Panc1 (cell line): Measurements from ENCODE around the gene BCO1. TPM values are rescaled to one million over a fixed set of nuclear protein-coding genes. Genes with fewer than 3 reads are reported as not detected.

ENCODE experiments used
- ATAC-seq: fragments of 200-7000 bp; cut with Tn5 transposase; 2 replicates; pipeline ENCODE4 v1.9.1; 2020; ENCODE audit warnings: mild to moderate bottlenecking, moderate library complexity
- BruUV-seq: library from RNA; stranded (reverse); fragments of 400-500 nt; replicated peaks from 2 replicates; lab custom pipeline; 2021; lab: Mats Ljungman, UMichigan
- CTCF ChIA-PET: fragments of 300-600 bp; sonication (Branson Sonifier 250); formaldehyde crosslinking; loops from one replicate; lab custom pipeline; 2022; ENCODE audit warnings: antibody characterized with exemption; lab: Charles Lee
- POLR2A ChIA-PET: fragments of 300-600 bp; sonication (Branson Sonifier 250); formaldehyde crosslinking; loops from one replicate; lab custom pipeline; 2022; ENCODE audit warnings: antibody characterized with exemption; lab: Charles Lee
- DNase-seq: peaks from one replicate; pipeline ENCODE4 v3.0.0-alpha.2; 2010; ENCODE audit warnings: low read depth, low spot score
- H3K27ac ChIP-seq: 2 replicates; pipeline ENCODE4 v1.5.1; 2011; ENCODE audit warnings: mild to moderate bottlenecking, low read length, inconsistent platforms
- H3K27me3 ChIP-seq: fragments of 200-500 bp; sonication (Bioruptor generic); 2 replicates; pipeline ENCODE4 v1.6.0; 2014; ENCODE audit warnings: low read length, inconsistent platforms; ENCODE audit not compliant: control insufficient read depth, insufficient read depth
- H3K36me3 ChIP-seq: fragments of 200-500 bp; sonication (Bioruptor generic); 2 replicates; pipeline ENCODE4 v1.5.1; 2014; ENCODE audit warnings: inconsistent platforms, mild to moderate bottlenecking, low read length, moderate library complexity; ENCODE audit not compliant: control insufficient read depth, insufficient read depth
- H3K4me1 ChIP-seq: 2 replicates; pipeline ENCODE4 v1.5.1; 2011; ENCODE audit warnings: inconsistent platforms, mild to moderate bottlenecking, low read length, moderate library complexity; ENCODE audit not compliant: control insufficient read depth, insufficient read depth
- H3K4me3 ChIP-seq, 2 experiments: 2 replicates each; pipeline ENCODE4 v1.5.1; 2011 to 2012; ENCODE audit warnings: low read depth in 2 of 2, low read length in 2 of 2, mild to moderate bottlenecking in 2 of 2, inconsistent platforms in 1 of 2, moderate library complexity in 1 of 2
- H3K9me3 ChIP-seq: fragments of 200-500 bp; sonication (Bioruptor generic); 2 replicates; pipeline ENCODE4 v1.5.1; 2014; ENCODE audit warnings: low read depth, mild to moderate bottlenecking, inconsistent platforms, low read length, moderate library complexity; ENCODE audit not compliant: control insufficient read depth, insufficient read depth
- POLR2AphosphoS5 ChIP-seq: IDR thresholded peaks from 2 replicates; pipeline ENCODE4 v1.6.1; 2012; ENCODE audit warnings: mild to moderate bottlenecking, low read depth, low read length, moderate library complexity
- SIN3A ChIP-seq: IDR thresholded peaks from 2 replicates; pipeline ENCODE4 v1.6.1; 2012; ENCODE audit warnings: low read depth, mild to moderate bottlenecking, low read length, moderate library complexity, borderline replicate concordance; ENCODE audit not compliant: insufficient read depth
- TCF7L2 ChIP-seq: IDR thresholded peaks from 2 replicates; pipeline ENCODE4 v1.6.1; 2011; ENCODE audit warnings: mild to moderate bottlenecking, low read depth, low read length, inconsistent platforms
- in situ Hi-C: cut with HindIII; loops from 2 replicates; pipeline ENCODE4 v1.10.0; 2016; ENCODE audit warnings: low sequenced_read_pairs, low pct_unique_long_range_greater_than_20kb
- intact Hi-C: fragments of 100-400 bp; cut with micrococcal nuclease; formaldehyde crosslinking; loops from one replicate; pipeline ENCODE4 v1.10.0; 2022; ENCODE audit not compliant: unreplicated experiment
- total RNA-seq: library from RNA; stranded (reverse); gene quantifications from one replicate; pipeline ENCODE4 v1.2.1, GENCODE V29; 2021; ENCODE audit not compliant: unreplicated experiment
- TF ChIP-seq, protein P1 (sequence below), 2 experiments: IDR thresholded peaks; 2 replicates each; pipeline ENCODE4 v1.6.1; 2011 to 2012; ENCODE audit warnings: low read depth in 2 of 2, control low read depth in 1 of 2, low read length in 1 of 2, mild to moderate bottlenecking in 1 of 2, moderate library complexity in 1 of 2; ENCODE audit not compliant: insufficient read depth in 1 of 2
- TF ChIP-seq, protein P2 (sequence below): fragments of 450-650 bp; IDR thresholded peaks from 2 replicates; pipeline ENCODE4 v1.5.1; 2017; ENCODE audit warnings: mild to moderate bottlenecking

The BCO1 gene
- total RNA-seq, 1 experiment from 2014 or later: not detected

DNA sequence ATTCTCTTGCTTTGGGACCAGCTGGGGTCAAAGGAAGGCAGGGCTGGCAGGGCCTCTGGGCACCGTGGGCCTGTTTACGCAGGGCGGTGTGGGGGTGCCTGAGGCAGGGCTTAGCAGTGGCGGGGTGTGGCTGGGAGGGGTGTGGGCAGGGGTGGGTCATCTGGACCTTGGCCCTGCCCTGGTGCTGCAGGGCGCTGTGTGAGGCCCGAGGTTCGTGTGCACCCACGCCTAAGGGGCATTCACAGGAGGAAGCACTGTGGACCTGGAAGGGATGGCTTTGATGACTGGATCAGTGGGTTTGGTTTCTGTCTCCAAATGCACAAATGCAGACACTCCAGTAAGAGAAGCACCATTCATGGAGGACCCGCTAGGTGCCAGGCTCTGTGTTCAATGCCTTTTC, 37.3 kb downstream of the BCO1 start:
- Histone ChIP-seq H3K36me3 (no peaks in the 10 kb centered on the region), H3K27me3 (no peaks in the 10 kb centered on the region), H3K4me3 (no peak overlapping the region), H3K9me3 (no peaks in the 10 kb centered on the region), H3K27ac (no peak overlapping the region), H3K4me1 (no peaks in the 10 kb centered on the region)
- intact Hi-C loops (no loop called here), in situ Hi-C loops (no loop called here)
- TF ChIP-seq POLR2AphosphoS5 (no peak), SIN3A (no peak), TCF7L2 (no peak)
- TF ChIP-seq, protein P1, sequence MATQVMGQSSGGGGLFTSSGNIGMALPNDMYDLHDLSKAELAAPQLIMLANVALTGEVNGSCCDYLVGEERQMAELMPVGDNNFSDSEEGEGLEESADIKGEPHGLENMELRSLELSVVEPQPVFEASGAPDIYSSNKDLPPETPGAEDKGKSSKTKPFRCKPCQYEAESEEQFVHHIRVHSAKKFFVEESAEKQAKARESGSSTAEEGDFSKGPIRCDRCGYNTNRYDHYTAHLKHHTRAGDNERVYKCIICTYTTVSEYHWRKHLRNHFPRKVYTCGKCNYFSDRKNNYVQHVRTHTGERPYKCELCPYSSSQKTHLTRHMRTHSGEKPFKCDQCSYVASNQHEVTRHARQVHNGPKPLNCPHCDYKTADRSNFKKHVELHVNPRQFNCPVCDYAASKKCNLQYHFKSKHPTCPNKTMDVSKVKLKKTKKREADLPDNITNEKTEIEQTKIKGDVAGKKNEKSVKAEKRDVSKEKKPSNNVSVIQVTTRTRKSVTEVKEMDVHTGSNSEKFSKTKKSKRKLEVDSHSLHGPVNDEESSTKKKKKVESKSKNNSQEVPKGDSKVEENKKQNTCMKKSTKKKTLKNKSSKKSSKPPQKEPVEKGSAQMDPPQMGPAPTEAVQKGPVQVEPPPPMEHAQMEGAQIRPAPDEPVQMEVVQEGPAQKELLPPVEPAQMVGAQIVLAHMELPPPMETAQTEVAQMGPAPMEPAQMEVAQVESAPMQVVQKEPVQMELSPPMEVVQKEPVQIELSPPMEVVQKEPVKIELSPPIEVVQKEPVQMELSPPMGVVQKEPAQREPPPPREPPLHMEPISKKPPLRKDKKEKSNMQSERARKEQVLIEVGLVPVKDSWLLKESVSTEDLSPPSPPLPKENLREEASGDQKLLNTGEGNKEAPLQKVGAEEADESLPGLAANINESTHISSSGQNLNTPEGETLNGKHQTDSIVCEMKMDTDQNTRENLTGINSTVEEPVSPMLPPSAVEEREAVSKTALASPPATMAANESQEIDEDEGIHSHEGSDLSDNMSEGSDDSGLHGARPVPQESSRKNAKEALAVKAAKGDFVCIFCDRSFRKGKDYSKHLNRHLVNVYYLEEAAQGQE (IDR thresholded peaks at IDR 0.05; ENCODE audit: insufficient read depth in 1 of 2, low read depth in 2 of 2, low read length in 1 of 2): no peak
- TF ChIP-seq, protein P2, sequence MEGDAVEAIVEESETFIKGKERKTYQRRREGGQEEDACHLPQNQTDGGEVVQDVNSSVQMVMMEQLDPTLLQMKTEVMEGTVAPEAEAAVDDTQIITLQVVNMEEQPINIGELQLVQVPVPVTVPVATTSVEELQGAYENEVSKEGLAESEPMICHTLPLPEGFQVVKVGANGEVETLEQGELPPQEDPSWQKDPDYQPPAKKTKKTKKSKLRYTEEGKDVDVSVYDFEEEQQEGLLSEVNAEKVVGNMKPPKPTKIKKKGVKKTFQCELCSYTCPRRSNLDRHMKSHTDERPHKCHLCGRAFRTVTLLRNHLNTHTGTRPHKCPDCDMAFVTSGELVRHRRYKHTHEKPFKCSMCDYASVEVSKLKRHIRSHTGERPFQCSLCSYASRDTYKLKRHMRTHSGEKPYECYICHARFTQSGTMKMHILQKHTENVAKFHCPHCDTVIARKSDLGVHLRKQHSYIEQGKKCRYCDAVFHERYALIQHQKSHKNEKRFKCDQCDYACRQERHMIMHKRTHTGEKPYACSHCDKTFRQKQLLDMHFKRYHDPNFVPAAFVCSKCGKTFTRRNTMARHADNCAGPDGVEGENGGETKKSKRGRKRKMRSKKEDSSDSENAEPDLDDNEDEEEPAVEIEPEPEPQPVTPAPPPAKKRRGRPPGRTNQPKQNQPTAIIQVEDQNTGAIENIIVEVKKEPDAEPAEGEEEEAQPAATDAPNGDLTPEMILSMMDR: no peak
- ATAC-seq: no peak
- CTCF ChIA-PET: no interaction called here
- no TSS peak for BruUV-seq
- POLR2A ChIA-PET: no interaction called here
- DNase-seq: no peak

DNA sequence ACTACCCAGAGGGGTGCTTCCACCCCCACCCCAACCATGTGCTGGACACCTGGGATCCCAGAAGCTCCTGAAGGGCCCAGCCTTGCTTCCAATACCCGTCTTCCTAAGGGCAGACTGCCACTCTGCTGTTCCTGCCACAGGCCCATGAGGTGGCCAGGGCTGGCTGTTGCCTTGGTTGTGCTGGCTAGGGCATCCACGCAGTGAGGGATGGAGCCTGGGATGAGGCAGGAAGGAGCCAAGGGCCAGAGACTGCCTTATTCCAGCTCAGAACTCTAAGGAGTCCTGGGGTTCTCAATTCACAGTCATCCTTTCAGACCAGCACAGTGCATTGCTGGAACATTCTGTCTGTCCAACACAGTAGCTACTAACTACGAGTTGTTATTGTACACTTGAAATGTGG, 37.8 kb downstream of the BCO1 start:
- ChIA-PET POLR2A (no interaction called here), CTCF (no interaction called here)
- Histone ChIP-seq H3K4me3 (no peak overlapping the region), H3K36me3 (no peaks in the 10 kb centered on the region), H3K9me3 (no peaks in the 10 kb centered on the region), H3K27me3 (no peaks in the 10 kb centered on the region), H3K27ac (no peak overlapping the region), H3K4me1 (no peaks in the 10 kb centered on the region)
- in situ Hi-C loops (no loop called here), intact Hi-C loops (no loop called here)
- no TSS peak for BruUV-seq
- DNase-seq: no peak
- ATAC-seq: no peak
- TF ChIP-seq, protein P2: no peak
- TF ChIP-seq POLR2AphosphoS5 (no peak), TCF7L2 (no peak)
